Measurements from ENCODE around the gene CEACAM5. TPM values are rescaled to one million over a fixed set of nuclear protein-coding genes. Genes with fewer than 3 reads are reported as not detected.

CEACAM5 gene
- total and polyA plus RNA-seq, 2 donors from 2014 or later, result not detected

DNA sequence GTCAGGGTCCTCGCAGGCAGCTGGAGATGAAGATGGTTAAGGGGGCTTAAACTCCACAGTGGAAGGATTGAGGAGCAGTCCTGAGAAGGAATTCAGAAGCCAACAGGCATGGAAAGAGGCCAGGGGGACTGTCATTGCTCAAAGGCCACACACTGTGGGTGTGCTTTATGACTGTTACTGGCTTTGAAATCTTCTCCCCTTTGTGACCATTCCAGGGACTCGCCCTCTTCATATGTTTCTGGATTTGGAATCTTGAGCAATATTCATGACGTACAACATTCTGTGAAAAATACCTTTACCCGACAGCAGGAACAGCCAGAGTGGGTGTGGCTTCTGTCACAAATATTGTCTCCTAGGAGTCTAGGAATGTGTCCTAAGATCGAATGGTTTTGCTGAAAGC, 36.9 kb upstream of the CEACAM5 start:
- Histone ChIP-seq H3K9ac (ENCODE audit: low read length in 3 of 3) (no peak overlapping the region), H3K4me3 (ENCODE audit: low read length in 3 of 3) (no peak overlapping the region), H3K27me3 (ENCODE audit: control insufficient read depth, insufficient read depth, low read length) (no peaks in the 10 kb centered on the region), H3K27ac (ENCODE audit: low read depth in 2 of 2, low read length in 2 of 2) (no peak overlapping the region), H3K36me3 (ENCODE audit: control insufficient read depth in 2 of 3, insufficient read depth in 3 of 3, low read length in 3 of 3) (no peaks in the 10 kb centered on the region), H3K9me3 (ENCODE audit: control insufficient read depth in 2 of 3, insufficient read depth in 1 of 3, low read length in 3 of 3) (no peaks in the 10 kb centered on the region), H3K4me1 (ENCODE audit: control insufficient read depth in 2 of 3, insufficient read depth in 2 of 3, low read depth in 1 of 3, low read length in 3 of 3) (no peaks in the 10 kb centered on the region)
- DNase-seq, result no peak
- FAIRE-seq, result no peak
- intact Hi-C loops (cut with DNase I), result no loop called here
- TF ChIP-seq, protein P1, sequence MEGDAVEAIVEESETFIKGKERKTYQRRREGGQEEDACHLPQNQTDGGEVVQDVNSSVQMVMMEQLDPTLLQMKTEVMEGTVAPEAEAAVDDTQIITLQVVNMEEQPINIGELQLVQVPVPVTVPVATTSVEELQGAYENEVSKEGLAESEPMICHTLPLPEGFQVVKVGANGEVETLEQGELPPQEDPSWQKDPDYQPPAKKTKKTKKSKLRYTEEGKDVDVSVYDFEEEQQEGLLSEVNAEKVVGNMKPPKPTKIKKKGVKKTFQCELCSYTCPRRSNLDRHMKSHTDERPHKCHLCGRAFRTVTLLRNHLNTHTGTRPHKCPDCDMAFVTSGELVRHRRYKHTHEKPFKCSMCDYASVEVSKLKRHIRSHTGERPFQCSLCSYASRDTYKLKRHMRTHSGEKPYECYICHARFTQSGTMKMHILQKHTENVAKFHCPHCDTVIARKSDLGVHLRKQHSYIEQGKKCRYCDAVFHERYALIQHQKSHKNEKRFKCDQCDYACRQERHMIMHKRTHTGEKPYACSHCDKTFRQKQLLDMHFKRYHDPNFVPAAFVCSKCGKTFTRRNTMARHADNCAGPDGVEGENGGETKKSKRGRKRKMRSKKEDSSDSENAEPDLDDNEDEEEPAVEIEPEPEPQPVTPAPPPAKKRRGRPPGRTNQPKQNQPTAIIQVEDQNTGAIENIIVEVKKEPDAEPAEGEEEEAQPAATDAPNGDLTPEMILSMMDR (IDR thresholded peaks at IDR 0.05; ENCODE audit: borderline replicate concordance, extremely low read depth, insufficient read depth), result no peak

DNA sequence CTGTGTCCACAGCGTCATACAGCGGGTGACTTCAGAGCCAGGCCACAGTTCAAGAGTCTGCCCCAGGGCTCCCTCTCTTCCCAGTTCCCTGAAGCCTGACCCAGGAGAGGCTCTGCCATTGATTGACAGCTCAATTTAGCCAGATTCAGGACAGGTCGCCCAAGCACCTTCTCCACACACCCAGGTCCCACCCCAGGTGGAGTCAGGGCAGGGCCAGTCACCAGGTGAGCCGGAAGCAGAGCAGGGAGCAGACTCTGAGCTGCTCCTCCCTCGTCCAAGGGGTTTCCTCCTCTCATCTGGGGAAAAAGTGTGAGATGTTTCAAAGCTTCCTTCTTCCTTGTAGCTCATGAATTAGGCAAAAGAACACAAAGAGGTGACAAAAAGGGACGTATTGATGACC, 26.0 kb upstream of the CEACAM5 start:
- no peaks in the 10 kb centered on the region for H3K9me3 ChIP-seq (ENCODE audit: control insufficient read depth in 2 of 3, insufficient read depth in 1 of 3, low read length in 3 of 3)
- DNase-seq (no peak), FAIRE-seq (no peak)
- no peaks in the 10 kb centered on the region for H3K4me1 ChIP-seq (ENCODE audit: control insufficient read depth in 2 of 3, insufficient read depth in 2 of 3, low read depth in 1 of 3, low read length in 3 of 3)
- no peak overlapping the region for H3K9ac ChIP-seq (ENCODE audit: low read length in 3 of 3)
- H3K36me3 ChIP-seq (ENCODE audit: control insufficient read depth in 2 of 3, insufficient read depth in 3 of 3, low read length in 3 of 3), result no peaks in the 10 kb centered on the region
- no peak overlapping the region for H3K27ac ChIP-seq (ENCODE audit: low read depth in 2 of 2, low read length in 2 of 2)
- H3K27me3 ChIP-seq (ENCODE audit: control insufficient read depth, insufficient read depth, low read length), result no peaks in the 10 kb centered on the region
- intact Hi-C loops (cut with DNase I), result no loop called here
- no peak overlapping the region for H3K4me3 ChIP-seq (ENCODE audit: low read length in 3 of 3)
- TF ChIP-seq, protein P1 (IDR thresholded peaks at IDR 0.05; ENCODE audit: borderline replicate concordance, extremely low read depth, insufficient read depth), result no peak

- Histone ChIP-seq H3K4me3 (ENCODE audit: low read length in 3 of 3) (no peak overlapping the region), H3K9ac (ENCODE audit: low read length in 3 of 3) (no peak overlapping the region), H3K4me1 (ENCODE audit: control insufficient read depth in 2 of 3, insufficient read depth in 2 of 3, low read depth in 1 of 3, low read length in 3 of 3) (no peaks in the 10 kb centered on the region), H3K27ac (ENCODE audit: low read depth in 2 of 2, low read length in 2 of 2) (no peak overlapping the region), H3K9me3 (ENCODE audit: control insufficient read depth in 2 of 3, insufficient read depth in 1 of 3, low read length in 3 of 3) (no peaks in the 10 kb centered on the region), H3K27me3 (ENCODE audit: control insufficient read depth, insufficient read depth, low read length) (no peaks in the 10 kb centered on the region), H3K36me3 (ENCODE audit: control insufficient read depth in 2 of 3, insufficient read depth in 3 of 3, low read length in 3 of 3) (no peaks in the 10 kb centered on the region)
- FAIRE-seq (no peak), DNase-seq (no peak)
- intact Hi-C loops (cut with DNase I), result no loop called here
- TF ChIP-seq, protein P1 (IDR thresholded peaks at IDR 0.05; ENCODE audit: borderline replicate concordance, extremely low read depth, insufficient read depth), result no peak
Observed at GRCh38 chr19:41687419-41687818, 21.0 kb upstream of the CEACAM5 start.

DNA sequence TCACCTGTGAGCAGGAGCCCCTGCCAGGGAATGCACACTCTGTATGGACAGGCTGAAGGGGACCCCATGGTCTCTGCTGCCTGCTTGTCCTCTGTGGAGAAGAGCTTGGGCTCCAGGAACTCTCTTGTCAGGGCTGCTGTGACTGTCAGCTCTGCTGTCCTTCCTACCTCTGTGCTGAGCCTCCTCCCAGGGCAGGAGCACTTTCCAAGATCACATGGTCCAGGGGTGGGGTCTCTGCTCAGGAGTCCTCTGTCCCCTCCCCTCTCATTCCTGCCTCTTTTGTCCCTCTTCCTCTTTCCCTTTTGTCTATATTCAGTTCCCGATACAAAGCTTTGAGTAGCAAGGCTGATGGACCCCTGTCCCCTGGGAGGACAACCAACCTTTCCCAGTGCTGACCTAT, 20.3 kb upstream of the CEACAM5 start, which contains the start of gene CEACAM7:
Gene CEACAM7 (minus strand): TSS at position 173 of the 400 bp plus-strand sequence. CDS start 105 bp downstream, at position 68.
- Histone ChIP-seq H3K4me1 (ENCODE audit: control insufficient read depth in 2 of 3, insufficient read depth in 2 of 3, low read depth in 1 of 3, low read length in 3 of 3) (no peaks in the 10 kb centered on the region), H3K4me3 (ENCODE audit: low read length in 3 of 3) (no peak within 1 kb of the TSS), H3K27ac (ENCODE audit: low read depth in 2 of 2, low read length in 2 of 2) (no peak within 1 kb of the TSS), H3K9ac (ENCODE audit: low read length in 3 of 3) (no peak within 1 kb of the TSS), H3K9me3 (ENCODE audit: control insufficient read depth in 2 of 3, insufficient read depth in 1 of 3, low read length in 3 of 3) (no peaks in the 10 kb centered on the region), H3K36me3 (ENCODE audit: control insufficient read depth in 2 of 3, insufficient read depth in 3 of 3, low read length in 3 of 3) (no peaks in the 10 kb centered on the region), H3K27me3 (ENCODE audit: control insufficient read depth, insufficient read depth, low read length) (no peaks in the 10 kb centered on the region)
- FAIRE-seq (no peak), DNase-seq (no peak)
- TF ChIP-seq, protein P1 (IDR thresholded peaks at IDR 0.05; ENCODE audit: borderline replicate concordance, extremely low read depth, insufficient read depth), result no peak
- intact Hi-C loops (cut with DNase I), result no loop called here
